GM10847 (cell line): ENCODE measurements around the gene CUL3.

Source experiments
- POLR2A ChIP-seq: IDR thresholded peaks from 2 replicates; pipeline ENCODE4 v1.6.1; 2011; ENCODE audit not compliant: insufficient read length; ENCODE audit errors: extremely low read depth

Gene CUL3

GRCh38 chr2:224585211-224586088 is at the start of gene CUL3:
TSS of gene CUL3 (minus strand) at chr2:224585363. CDS start at chr2:224585009, 354 bp downstream.
- peak; percentile 73 for TF ChIP-seq POLR2A

- no peak for TF ChIP-seq POLR2A
Observed at GRCh38 chr2:224630659-224631550, 45.7 kb upstream of the CUL3 start.

- no peak for TF ChIP-seq POLR2A
Observed at GRCh38 chr2:224628416-224628815, 43.3 kb upstream of the CUL3 start.

- TF ChIP-seq POLR2A: no peak
Observed at GRCh38 chr2:224626735-224627134, 41.6 kb upstream of the CUL3 start.

GRCh38 chr2:224613543-224614286 is 28.6 kb upstream of the CUL3 start:
- TF ChIP-seq POLR2A: no peak

- no peak for TF ChIP-seq POLR2A
Observed at GRCh38 chr2:224612578-224612977, 27.4 kb upstream of the CUL3 start.

GRCh38 chr2:224611938-224612337 is 26.8 kb upstream of the CUL3 start:
- no peak for TF ChIP-seq POLR2A

- no peak for TF ChIP-seq POLR2A
Observed at GRCh38 chr2:224608104-224608503, 22.9 kb upstream of the CUL3 start.

GRCh38 chr2:224601923-224602322 is 16.8 kb upstream of the CUL3 start:
- TF ChIP-seq POLR2A: no peak

- TF ChIP-seq POLR2A: no peak
Observed at GRCh38 chr2:224598678-224599077, 13.5 kb upstream of the CUL3 start.

GRCh38 chr2:224596289-224596688 is 11.1 kb upstream of the CUL3 start:
- no peak for TF ChIP-seq POLR2A

- TF ChIP-seq POLR2A: no peak
Observed at GRCh38 chr2:224595518-224595917, 10.4 kb upstream of the CUL3 start.

- TF ChIP-seq POLR2A: no peak
Observed at GRCh38 chr2:224594840-224595239, 9.7 kb upstream of the CUL3 start.

- TF ChIP-seq POLR2A: no peak
Observed at GRCh38 chr2:224591220-224591619, 6.1 kb upstream of the CUL3 start.

- no peak for TF ChIP-seq POLR2A
Observed at GRCh38 chr2:224586127-224586695, 1.0 kb upstream of the CUL3 start.
